ENCODE data around the gene ZBTB1.

The ZBTB1 gene

DNA sequence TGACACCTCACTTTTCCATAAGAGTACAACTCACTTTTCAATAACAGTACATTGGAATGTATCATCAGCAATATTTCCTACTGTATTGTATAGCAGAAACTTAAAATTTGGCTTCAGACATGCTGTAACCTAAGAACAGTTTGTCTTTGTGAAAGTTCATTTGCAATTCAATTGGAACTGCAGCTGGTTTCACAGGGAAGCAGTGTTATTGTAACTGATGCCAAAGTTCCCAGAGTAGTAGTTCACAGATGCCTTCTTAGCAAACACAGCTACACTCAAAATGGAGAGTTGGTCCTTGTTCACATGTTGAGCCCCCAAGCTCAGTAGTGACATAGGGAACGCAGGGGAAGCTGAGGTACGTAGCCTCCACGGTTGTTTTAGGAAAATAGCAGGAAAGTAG lies 68.5 kb downstream of the ZBTB1 start:
- DNase-seq = no peak

Data from activated T-cell treated with anti-CD3 and anti-CD28 coated beads for 4 hours (primary cell).